Inferior parietal cortex (tissue), 1 donor: ENCODE measurements around the gene CFAP141.
"Not testable (repeated sequence)": the region's sequence is repeated elsewhere in the genome, so short reads cannot be mapped to it uniquely, and the experiment has no call there.

Source experiments
- DNase-seq: peaks from one replicate; pipeline ENCODE4 v3.0.0-alpha.2; 2016; ENCODE audit errors: extremely low spot score

Gene CFAP141

GRCh38 chr1:154208677-154209388 lies 2.7 kb upstream of the CFAP141 start:
- no peak for DNase-seq

- DNase-seq = no peak
Observed at GRCh38 chr1:154207262-154207661, 1.1 kb upstream of the CFAP141 start.

GRCh38 chr1:154205778-154206177 lies 355 bp downstream of the CFAP141 start:
- DNase-seq = not testable (repeated sequence)

GRCh38 chr1:154199563-154199879 lies 6.6 kb downstream of the CFAP141 start:
- DNase-seq = no peak

- peak; percentile 73 for DNase-seq
Observed at GRCh38 chr1:154198756-154199562, 7.2 kb downstream of the CFAP141 start.

GRCh38 chr1:154193821-154194220 lies 12.3 kb downstream of the CFAP141 start:
- DNase-seq = no peak

- no peak for DNase-seq
Observed at GRCh38 chr1:154192476-154192875, 13.7 kb downstream of the CFAP141 start.

- no peak for DNase-seq
Observed at GRCh38 chr1:154191990-154192461, 14.1 kb downstream of the CFAP141 start, which contains the start of gene TPM3. Gene TPM3, minus strand, starts transcription at chr1:154192100. Its CDS starts 82 bp downstream, at chr1:154192018.

- DNase-seq = no peak
Observed at GRCh38 chr1:154190550-154190949, 15.6 kb downstream of the CFAP141 start.

GRCh38 chr1:154186852-154187501 lies 19.2 kb downstream of the CFAP141 start:
- DNase-seq = no peak

- DNase-seq = no peak
Observed at GRCh38 chr1:154186177-154186576, 20.0 kb downstream of the CFAP141 start.

- DNase-seq = peak; percentile 95
Observed at GRCh38 chr1:154183046-154183915, 22.9 kb downstream of the CFAP141 start.

GRCh38 chr1:154182344-154183045 lies 23.6 kb downstream of the CFAP141 start:
- no peak for DNase-seq

- DNase-seq = no peak
Observed at GRCh38 chr1:154181944-154182343, 24.2 kb downstream of the CFAP141 start.

GRCh38 chr1:154179946-154180687 lies 26.0 kb downstream of the CFAP141 start:
- DNase-seq = no peak

GRCh38 chr1:154178911-154179811 lies 27.0 kb downstream of the CFAP141 start:
- no peak for DNase-seq

- no peak for DNase-seq
Observed at GRCh38 chr1:154178013-154178412, 28.1 kb downstream of the CFAP141 start.

GRCh38 chr1:154176337-154176736 lies 29.8 kb downstream of the CFAP141 start:
- no peak for DNase-seq

GRCh38 chr1:154174654-154175053 lies 31.5 kb downstream of the CFAP141 start:
- no peak for DNase-seq
